ENCODE measurements around the gene PEX13. TPM values are rescaled to one million over a fixed set of nuclear protein-coding genes. Genes with fewer than 3 reads are reported as not detected.
"Not testable (repeated sequence)": the region's sequence is repeated elsewhere in the genome, so short reads cannot be mapped to it uniquely, and the experiment has no call there.

The PEX13 gene
- total RNA-seq, result 36.9 and 44.1 TPM in 2 replicates

DNA sequence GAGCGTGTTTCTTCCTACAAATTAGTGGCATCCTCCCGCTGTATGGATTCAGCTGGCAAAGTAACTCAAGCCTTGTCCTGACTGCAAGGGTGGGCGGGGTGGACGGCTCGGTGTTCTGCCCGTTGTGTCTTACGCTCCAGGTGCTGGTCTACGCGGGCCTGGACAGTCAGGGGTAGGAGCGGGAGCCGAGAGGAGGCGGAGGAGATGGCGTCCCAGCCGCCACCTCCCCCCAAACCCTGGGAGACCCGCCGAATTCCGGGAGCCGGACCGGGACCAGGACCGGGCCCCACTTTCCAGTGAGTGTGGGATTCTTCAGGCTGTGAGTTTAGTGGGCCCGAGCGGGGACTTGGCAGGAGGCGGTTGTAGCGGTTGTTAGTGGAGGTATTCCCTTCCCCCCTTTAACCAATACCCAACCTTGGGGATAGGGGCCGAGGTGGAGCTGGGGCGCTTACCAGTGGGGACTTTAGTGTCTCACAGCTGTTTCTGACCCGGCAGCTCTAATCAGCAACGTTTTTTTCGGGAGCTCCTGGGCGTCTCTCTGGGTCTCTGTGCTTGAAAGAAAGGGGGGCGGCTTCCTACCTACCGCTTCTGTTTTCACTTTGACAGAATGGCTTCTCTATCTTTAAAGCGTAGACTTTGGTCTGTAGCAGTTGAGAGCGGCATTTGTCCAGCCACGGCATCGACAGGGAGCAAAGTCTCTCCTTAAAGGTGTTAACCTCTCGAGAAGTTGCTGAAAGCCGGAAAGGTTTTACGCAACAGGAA, at the start of gene PEX13, which contains the start of gene PUS10:
Gene PEX13, plus strand, starts transcription at position 165 of the 762 bp plus-strand sequence. Its CDS starts 40 bp downstream, at position 205.
Gene PUS10, minus strand, starts transcription at position 700 of the 762 bp plus-strand sequence. CDS start 6,365 bp downstream, outside the sequence.
- peak; percentile 19 for DNase-seq (ENCODE audit: low read depth, low spot score)

GRCh38 chr2:60972889-60973656, 44.4 kb upstream of the PEX13 start:
- DNase-seq (ENCODE audit: low read depth, low spot score), result no peak

DNA sequence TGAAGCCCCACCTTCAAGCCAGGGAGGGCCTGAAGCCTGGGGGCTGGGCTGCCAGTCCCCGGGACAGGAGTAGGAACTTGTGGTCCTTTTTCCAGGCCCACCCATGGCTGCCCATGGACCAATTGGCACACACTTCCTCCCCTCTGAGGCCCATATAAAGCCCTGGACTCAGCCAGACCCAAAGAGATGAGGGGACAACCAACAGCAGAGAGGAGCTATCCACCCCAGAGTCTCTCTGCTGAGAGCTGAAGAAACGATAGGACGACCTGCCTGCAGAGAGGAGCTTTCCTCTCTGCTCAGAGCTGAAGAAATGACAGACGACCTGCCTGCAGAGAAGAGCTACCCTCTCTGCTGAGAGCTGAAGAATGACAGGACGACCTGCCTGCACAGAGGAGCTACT, 43.8 kb upstream of the PEX13 start:
- no peak for DNase-seq (ENCODE audit: low read depth, low spot score)

DNA sequence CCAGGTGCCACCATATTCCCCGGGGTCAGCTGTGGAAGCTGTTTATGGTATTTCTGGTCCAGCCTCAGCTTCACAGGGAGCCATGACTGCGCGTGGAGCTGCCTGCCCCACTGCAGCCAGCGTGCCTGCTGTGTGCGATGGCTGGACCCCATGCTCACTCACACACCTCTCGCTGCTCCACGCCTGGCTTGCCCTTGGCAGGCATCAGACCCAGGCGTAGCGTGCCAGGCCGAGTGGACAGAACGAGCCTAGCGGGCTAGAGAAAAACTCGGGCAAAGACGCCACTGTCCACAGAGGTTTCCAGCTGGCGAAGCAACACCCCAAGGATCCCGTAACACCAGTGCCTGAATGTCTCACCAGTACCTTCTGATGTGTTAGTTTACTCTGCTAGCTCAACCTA, 42.9 kb upstream of the PEX13 start:
- DNase-seq (ENCODE audit: low read depth, low spot score), result no peak

GRCh38 chr2:60976256-60976850, 41.2 kb upstream of the PEX13 start:
- no peak for DNase-seq (ENCODE audit: low read depth, low spot score)

DNA sequence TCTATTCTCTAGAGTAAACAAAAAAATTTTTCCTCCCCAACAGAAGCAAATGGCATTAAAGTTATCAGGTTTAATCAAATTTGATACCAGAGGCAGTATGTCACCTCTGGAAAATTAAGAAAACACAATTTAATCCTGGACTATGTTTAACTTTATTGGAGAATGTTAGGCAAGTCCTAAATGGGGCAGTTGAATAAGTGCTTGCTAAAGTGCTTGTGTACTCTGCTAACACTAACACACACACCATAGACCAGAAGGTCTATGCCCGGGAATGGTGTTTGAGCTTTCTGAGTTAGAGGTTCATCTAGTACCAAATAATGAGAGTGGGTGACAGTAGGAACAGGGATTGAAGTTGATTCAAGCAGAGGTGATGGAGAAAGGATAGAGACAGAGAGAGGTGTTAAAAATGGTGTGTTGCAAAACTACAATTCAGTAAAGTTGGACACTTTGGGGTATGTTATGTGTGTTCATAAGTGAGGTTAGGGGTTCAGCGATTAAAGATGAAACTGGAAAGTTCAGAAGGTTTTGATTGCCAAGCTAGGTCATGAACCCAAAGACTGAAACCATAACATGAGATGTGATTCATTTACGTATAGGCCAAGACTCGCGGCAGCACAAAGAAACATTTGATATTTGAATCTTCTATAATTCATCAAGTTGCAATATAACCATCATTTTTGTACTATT, 40.5 kb upstream of the PEX13 start:
- no peak for DNase-seq (ENCODE audit: low read depth, low spot score)

DNA sequence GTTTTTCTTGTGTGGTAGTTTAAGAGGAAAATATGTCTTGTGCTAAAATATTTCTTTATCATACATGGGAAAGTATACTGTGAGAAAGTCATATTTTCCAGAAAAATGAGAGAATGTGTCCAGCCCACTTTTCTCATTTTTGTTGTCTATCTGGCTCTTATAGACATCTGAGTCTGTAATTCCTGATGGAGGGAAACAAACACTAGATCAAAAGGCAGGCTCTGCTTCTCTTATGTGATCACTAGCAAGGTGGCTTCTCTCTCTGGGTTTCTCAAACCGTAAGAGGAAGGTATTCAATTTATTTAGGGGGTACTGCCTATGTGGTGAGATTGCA, 40.0 kb upstream of the PEX13 start:
- DNase-seq (ENCODE audit: low read depth, low spot score), result no peak

DNA sequence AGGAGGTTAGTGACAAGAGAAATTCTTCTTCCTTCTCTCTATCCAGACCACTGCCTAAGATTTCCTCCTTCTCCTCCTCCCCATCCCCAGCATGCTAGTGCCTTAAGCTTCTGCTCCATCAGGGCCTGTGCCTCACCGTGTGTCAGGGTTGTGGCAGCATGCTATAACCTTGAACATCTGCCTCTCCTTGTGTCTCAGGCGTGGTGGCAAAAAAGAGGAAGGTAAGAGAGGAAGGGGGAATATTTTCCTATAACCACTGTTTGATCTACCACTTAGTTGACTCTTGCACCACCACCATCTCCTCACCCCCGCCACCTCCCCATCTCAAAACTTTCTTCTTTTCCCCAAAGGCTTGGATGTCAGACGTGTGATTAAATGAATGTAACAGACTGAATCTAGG, 38.3 kb upstream of the PEX13 start:
- no peak for DNase-seq (ENCODE audit: low read depth, low spot score)

GRCh38 chr2:60980071-60980815, 37.3 kb upstream of the PEX13 start:
- DNase-seq (ENCODE audit: low read depth, low spot score), result no peak

DNA sequence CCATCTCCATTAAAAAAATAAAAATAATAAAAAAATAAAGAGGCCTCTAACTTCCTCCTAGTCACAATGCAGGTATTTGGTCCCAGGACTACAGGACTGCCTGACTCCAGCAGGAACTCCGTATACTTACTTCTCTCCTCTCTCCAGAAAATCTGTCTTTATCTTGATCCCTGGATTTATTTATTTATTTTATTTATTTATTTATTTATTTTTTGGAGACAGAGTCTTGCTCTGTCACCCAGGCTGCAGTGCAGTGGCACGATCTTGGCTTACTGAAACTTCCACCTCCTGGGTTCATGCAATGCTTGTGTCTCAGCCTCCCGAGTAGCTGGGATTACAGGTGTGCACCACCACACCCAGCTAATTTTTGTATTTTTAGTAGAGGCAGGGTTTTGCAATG, 35.5 kb upstream of the PEX13 start:
- DNase-seq (ENCODE audit: low read depth, low spot score), result not testable (repeated sequence)

DNA sequence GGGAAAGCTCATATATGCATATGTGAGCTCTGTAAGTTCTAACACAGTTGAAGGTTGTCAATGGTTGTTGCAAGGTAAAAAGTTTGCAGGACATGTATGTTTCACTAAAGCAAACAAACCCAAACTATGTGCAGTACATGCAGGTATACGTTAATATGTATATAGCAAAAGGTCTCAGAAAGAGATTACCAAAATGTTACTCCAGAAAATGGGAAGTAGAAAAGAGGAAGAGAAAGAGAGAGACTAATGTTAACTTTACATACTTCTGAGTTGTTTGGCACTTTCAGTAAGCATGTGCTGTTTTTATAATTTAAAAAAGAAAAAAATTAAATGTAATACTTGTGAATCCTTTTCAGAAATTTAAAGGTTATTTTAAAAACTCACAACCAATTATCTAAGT, 32.8 kb upstream of the PEX13 start:
- DNase-seq (ENCODE audit: low read depth, low spot score), result no peak

DNA sequence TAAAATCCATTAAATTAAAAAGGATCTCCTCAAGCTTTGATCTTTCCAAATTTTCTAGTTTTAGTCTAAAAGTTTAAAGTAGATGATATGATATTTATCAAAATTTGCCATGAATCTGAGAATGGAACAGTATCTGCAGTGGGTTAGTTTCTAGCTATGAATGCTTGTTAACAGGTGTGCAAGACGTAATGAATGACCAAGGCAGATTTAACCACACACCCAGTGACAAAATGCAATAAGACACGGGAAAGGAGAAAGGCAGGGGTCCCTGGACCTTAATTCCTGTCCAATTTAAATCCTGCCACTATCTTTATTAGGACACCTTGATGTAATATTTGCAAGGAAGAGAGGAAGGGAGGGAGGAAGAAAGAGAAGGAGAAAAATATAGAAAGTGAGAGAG, 30.5 kb upstream of the PEX13 start:
- no peak for DNase-seq (ENCODE audit: low read depth, low spot score)

DNA sequence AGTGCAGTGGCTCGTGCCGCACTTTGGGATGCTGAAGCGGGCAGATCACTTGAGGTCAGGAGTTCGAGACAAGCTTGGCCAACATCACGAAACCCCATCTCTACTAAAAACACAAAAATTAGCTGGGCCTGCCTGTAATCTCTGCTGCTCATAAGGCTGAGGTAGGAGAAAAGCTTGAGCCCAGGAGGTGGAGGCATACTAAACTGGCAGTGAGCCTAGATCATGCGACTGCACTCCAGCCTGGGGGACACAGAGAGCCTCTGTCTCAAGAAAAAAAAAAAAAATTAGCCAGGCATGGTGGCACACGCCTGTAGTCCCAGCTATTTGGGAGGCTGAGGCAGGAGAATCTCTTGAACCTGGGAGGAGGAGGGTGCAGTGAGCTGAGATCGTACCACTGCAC, 29.9 kb upstream of the PEX13 start:
- DNase-seq (ENCODE audit: low read depth, low spot score), result not testable (repeated sequence)

DNA sequence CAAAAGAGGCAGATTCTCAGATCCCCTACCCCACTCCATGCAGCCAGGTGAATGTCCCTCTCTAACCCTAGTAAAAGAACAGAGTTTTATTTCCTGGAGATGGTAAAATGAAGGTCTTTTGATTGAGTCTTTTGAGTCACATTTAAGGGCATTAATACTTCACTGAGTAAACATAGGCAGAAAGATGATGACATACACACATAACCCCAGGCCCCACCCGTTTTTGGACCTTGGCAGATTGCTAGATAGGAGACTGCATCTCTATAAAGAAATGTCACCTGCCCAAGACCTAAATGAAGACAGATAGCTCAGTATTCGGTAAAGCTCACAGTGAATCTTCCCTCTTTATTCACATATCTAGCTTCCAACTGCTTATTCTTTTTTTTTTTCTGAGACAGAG, 28.3 kb upstream of the PEX13 start:
- DNase-seq (ENCODE audit: low read depth, low spot score), result no peak

DNA sequence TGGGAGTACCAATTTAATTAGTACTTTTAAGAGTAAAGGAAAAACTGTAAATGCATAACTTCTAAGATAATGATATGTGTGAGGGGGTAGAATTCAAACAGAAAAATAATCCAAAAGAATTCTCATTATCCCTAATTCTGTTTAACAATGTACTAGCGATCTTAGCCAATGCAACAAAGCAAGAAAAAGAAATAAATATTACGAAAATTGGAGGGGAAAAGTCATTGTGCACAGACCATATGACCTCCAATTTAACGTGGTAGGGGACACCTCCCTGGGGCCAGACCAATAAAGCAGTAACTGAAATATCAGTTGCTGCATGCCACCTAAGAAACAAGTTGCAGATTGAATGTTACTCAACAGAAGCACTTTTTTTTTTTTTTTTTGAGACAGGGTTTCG, 25.9 kb upstream of the PEX13 start:
- DNase-seq (ENCODE audit: low read depth, low spot score), result no peak

DNA sequence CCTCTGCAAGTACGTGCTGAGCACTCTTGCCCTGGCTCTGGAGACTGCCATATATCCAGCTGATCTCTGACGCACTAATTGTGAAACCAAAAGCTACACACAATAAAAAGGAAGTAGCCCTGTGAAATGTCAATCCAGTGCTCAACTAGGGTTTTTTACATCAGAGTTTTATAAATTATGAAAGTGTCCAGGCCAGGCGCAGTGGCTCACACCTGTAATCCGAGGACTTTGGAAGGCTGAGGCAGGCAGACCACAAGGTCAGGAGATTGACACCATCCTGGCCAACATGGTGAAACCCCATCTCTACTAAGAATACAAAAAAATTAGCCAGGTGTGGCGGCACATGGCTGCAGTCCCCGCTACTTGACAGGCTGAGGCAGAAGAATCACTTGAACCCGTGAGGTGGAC, 24.5 kb upstream of the PEX13 start:
- no peak for DNase-seq (ENCODE audit: low read depth, low spot score)

DNA sequence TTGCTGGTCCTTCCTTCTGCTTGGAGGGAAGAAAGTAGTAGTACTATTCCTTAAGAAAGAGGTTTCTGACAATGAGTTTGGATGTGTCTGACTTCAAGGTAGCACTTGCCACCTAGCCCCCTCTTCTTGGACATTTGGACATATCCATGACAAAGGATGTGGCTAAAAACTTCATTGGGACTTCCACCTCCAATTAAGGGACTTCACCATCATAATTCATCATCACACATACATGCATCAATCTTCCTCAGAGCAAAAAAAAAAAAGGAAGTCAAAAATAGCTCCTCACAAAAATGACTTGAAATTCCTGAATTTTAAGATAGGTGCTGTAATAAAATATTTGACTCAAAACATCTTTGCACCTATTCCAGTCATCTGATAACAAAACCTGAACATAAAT, 23.4 kb upstream of the PEX13 start:
- DNase-seq (ENCODE audit: low read depth, low spot score), result no peak

DNA sequence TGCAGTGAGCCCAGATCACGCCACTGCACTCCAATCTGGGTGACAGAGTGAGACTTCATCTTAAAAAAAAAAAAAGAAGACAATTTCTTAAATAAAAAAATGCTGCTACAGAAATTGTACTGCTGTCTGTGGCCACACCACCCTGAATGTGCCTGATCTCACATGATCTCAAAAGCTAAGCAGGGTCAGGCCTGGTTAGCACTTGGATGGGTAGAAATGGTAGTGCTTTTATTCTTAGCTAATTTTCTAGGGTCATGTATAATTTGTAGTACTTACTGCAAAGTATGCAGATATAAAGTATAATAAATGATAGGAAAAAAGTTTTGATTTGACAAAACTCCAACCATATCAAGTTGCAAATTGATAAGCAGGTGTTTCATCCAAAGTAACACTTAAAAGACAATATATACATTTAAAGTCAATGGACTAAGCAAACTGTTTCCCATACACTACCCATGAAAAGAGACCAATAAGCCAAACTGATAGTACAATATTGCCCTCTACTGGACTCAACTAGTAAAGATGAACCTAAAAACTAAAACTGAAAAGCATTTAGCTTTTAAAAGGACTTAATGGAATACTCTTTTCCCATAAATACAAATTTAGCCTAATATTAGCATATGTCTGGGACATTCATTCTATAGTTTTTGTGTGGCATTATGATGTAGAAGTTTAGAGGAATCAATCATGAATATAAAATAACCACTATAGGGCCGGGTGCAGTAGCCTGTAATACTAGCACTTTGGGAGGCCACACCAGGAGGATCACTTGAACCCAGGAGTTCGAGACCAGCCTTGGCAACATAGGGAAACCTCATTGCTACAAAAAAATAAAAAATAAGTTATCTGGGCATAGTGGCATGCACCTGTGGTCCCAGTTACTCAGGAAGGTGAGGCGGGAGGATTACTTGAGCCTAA, 18.6 kb upstream of the PEX13 start:
- no peak for DNase-seq (ENCODE audit: low read depth, low spot score)

- no peak for DNase-seq (ENCODE audit: low read depth, low spot score)
These were observed 11.8 kb upstream of the PEX13 start for GRCh38 chr2:61005736-61006135.

- DNase-seq (ENCODE audit: low read depth, low spot score), result no peak
These were observed 10.9 kb upstream of the PEX13 start for GRCh38 chr2:61006486-61007105.

Measured in pulmonary artery endothelial cell (primary cell).